Vagina (tissue), 2 donors: ENCODE measurements around the gene ZNF397.

ENCODE experiments used
- CTCF ChIP-seq, 3 experiments: fragments of 450-650 bp in 2 of 3; fragments of 200-600 bp in 1 of 3; sonication (generic) in 1 of 3; IDR thresholded peaks; one replicate each; pipeline ENCODE4 v1.5.1; 2017 to 2019; ENCODE audit warnings: antibody characterized with exemption in 3 of 3, mild to moderate bottlenecking in 2 of 3, moderate library complexity in 2 of 3
- POLR2A ChIP-seq, 2 donors: fragments of 450-650 bp; IDR thresholded peaks; one replicate each; pipeline ENCODE4 v1.6.1; 2017; ENCODE audit warnings: antibody characterized with exemption in 2 of 2, mild to moderate bottlenecking in 2 of 2, moderate library complexity in 2 of 2
- POLR2AphosphoS5 ChIP-seq, 2 donors: sonication (generic); formaldehyde crosslinking; IDR thresholded peaks; one replicate each; pipeline ENCODE4 v1.9.0; 2017; ENCODE audit warnings: antibody characterized with exemption in 2 of 2, mild to moderate bottlenecking in 2 of 2, low read depth in 1 of 2; ENCODE audit not compliant: insufficient read depth in 1 of 2

- TF ChIP-seq CTCF (IDR thresholded peaks at IDR 0.05) (no peak), POLR2A (IDR thresholded peaks at IDR 0.05) (no peak), POLR2AphosphoS5 (IDR thresholded peaks at IDR 0.05; ENCODE audit: insufficient read depth in 1 of 2, low read depth in 1 of 2) (no peak)
Measured at GRCh38 chr18:35241448-35241804, 592 bp downstream of the ZNF397 start.
